ENCODE data around the gene PARP4.

DNA sequence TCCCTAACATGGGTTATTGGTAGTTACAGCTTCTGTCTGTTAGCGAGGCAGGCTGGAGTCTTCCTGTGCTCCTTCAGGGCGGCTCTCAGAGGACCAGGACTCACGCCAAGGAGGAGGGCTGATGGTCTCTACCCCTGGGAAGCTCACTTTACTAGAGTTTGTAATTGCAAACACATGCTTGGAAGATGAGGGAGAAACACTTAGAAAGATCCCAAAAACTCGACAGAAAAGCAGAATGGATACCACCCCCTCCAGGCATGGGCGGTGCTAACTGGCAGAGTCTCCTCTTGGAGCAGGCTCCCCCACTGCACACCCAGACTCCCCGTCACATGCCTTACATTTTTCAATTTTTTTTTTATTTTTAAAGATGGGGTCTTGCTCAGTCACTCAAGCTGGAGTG, 62.0 kb downstream of the PARP4 start:
- no peak for TF ChIP-seq EZH2 (IDR thresholded peaks at IDR 0.05; ENCODE audit: insufficient read depth, poor library complexity, severe bottlenecking)
- TF ChIP-seq EZH2phosphoT487 (IDR thresholded peaks at IDR 0.05; ENCODE audit: insufficient read depth, low read depth) = no peak
